Tibial artery (tissue), 4 donors: ENCODE measurements around the gene FGF14.

Source experiments
- DNase-seq, 2 donors: peaks; one replicate each; pipeline ENCODE4 v3.0.0-alpha.2; 2019
- H3K27ac ChIP-seq, 2 donors: fragments of 200-600 bp; sonication (generic) in 1 of 2; 1 replicate in 1 of 2; 2 replicates in 1 of 2; pipeline ENCODE4 v1.5.1; 2018 to 2019; ENCODE audit warnings: mild to moderate bottlenecking in 1 of 2
- H3K27me3 ChIP-seq, 2 donors: fragments of 200-600 bp; sonication (generic) in 1 of 2; one replicate each; pipeline versions ENCODE4 v1.5.1 to v1.6.0; 2016 to 2019
- H3K36me3 ChIP-seq, 3 donors: fragments of 200-600 bp; sonication (generic) in 2 of 3; one replicate each; pipeline ENCODE4 v1.5.1; 2016 to 2019; ENCODE audit warnings: mild to moderate bottlenecking in 2 of 3
- H3K4me1 ChIP-seq, 4 donors: fragments of 200-600 bp; sonication (generic) in 2 of 4; 1 replicate in 3 of 4; 2 replicates in 1 of 4; pipeline ENCODE4 v1.5.1; 2016 to 2019
- H3K4me3 ChIP-seq, 2 donors: fragments of 200-600 bp; sonication (generic) in 1 of 2; 1 replicate in 1 of 2; 2 replicates in 1 of 2; pipeline ENCODE4 v1.5.1; 2018 to 2019; ENCODE audit warnings: mild to moderate bottlenecking in 2 of 2
- H3K9me3 ChIP-seq, 3 donors: fragments of 200-600 bp; sonication (generic) in 1 of 3; one replicate each; pipeline ENCODE4 v1.5.1; 2016 to 2019
- intact Hi-C: fragments of 100-400 bp; cut with DNase I; formaldehyde crosslinking; loops from one replicate; pipeline ENCODE4 v1.15.0; 2023; ENCODE audit warnings: low total_unique reads
- TF ChIP-seq, protein P1 (sequence below), 2 experiments: fragments of 200-600 bp in 1 of 2; fragments of 450-650 bp in 1 of 2; IDR thresholded peaks; one replicate each; pipeline ENCODE4 v1.5.1; 2017 to 2019; ENCODE audit warnings: antibody characterized with exemption in 2 of 2, mild to moderate bottlenecking in 1 of 2, moderate library complexity in 1 of 2

Gene FGF14

DNA sequence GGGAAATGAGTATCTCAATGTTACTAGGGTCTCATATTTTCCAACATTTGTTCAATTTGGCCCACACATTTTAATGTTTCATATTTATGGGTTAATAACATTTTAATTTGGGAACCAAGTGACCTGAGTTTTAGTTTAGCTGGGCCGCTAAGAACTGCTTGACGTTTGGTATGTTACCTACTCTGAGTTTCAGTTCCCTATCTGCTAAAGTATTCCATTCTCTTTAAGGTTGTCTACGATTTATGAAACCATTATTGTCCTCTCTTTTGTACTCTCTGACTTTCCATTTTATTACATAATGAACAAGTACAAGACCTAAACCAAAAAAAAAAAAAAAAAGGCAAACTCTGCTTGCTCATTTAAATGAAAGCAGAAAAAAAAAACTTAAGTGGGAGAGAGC, 89.9 kb downstream of the FGF14 start:
- Histone ChIP-seq H3K27ac (peak overlapping the region in 1 of 2 donors; percentile 7), H3K36me3 (no peaks in the 10 kb centered on the region), H3K9me3 (no peaks in the 10 kb centered on the region), H3K27me3 (no peaks in the 10 kb centered on the region), H3K4me3 (no peak overlapping the region), H3K4me1 (peaks cover 0 to 15% (median 0%) of the 10 kb centered on the region in 4 donors)
- intact Hi-C loops, result no loop called here
- DNase-seq, result no peak
- TF ChIP-seq, protein P1, sequence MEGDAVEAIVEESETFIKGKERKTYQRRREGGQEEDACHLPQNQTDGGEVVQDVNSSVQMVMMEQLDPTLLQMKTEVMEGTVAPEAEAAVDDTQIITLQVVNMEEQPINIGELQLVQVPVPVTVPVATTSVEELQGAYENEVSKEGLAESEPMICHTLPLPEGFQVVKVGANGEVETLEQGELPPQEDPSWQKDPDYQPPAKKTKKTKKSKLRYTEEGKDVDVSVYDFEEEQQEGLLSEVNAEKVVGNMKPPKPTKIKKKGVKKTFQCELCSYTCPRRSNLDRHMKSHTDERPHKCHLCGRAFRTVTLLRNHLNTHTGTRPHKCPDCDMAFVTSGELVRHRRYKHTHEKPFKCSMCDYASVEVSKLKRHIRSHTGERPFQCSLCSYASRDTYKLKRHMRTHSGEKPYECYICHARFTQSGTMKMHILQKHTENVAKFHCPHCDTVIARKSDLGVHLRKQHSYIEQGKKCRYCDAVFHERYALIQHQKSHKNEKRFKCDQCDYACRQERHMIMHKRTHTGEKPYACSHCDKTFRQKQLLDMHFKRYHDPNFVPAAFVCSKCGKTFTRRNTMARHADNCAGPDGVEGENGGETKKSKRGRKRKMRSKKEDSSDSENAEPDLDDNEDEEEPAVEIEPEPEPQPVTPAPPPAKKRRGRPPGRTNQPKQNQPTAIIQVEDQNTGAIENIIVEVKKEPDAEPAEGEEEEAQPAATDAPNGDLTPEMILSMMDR (IDR thresholded peaks at IDR 0.05), result no peak

DNA sequence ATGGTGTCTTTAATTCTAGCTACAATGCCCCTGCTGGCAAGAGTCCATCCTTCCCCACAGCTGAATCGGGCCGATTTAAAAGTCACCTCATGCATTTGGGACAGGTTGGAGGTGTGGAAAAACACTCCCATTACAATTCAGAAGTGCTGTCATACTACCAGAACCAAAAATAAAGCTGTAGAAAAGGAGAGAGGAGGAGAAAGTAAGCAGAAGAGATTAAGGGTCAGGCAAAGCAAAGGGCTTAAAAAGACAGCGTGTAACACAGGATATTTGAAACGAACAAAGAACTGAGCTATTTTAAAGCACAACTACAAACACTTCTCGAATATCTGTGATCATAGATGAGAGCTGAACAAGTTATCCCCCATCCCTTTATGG, 90.4 kb downstream of the FGF14 start:
- Histone ChIP-seq H3K4me1 (peaks cover 0 to 15% (median 0%) of the 10 kb centered on the region in 4 donors), H3K4me3 (no peak overlapping the region), H3K27me3 (no peaks in the 10 kb centered on the region), H3K9me3 (no peaks in the 10 kb centered on the region), H3K36me3 (no peaks in the 10 kb centered on the region), H3K27ac (peak overlapping the region in 1 of 2 donors; percentile 7)
- intact Hi-C loops, result no loop called here
- no peak for DNase-seq
- TF ChIP-seq, protein P1 (IDR thresholded peaks at IDR 0.05), result no peak

DNA sequence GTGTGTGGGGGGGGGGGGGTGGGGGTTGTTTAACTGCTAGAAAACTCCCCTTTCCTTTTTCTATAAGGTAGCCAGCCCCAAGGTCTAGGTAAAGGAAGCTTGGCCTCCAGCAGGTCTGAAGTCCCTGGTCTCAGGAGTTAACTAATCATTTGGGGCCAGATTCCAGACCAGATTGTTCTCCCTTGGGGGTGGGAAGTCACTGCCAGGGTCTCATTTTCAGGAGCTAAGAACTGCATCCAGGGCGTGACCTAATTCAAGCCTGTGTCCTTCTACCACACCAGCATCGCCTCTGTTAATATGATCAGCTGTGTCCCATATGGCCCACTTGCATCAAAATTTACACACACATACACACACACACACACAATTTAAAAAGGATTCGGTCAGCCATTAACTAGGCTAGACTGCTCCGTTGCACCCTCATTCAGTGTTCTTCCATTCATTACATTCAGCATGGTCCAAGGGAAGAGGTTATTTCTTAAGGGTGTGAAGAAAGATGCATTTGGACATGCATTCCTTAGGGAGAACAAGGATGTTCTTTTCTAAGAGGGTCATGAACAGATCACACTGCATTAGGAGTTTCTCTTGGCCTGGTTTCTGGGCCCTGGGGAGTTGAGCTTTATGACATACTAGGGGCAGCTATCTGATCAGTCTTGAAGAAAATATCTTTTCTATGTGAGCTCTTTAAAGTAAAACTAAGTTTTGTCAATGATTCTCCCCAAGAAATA, 91.0 kb downstream of the FGF14 start:
- H3K9me3 ChIP-seq, result no peaks in the 10 kb centered on the region
- no peaks in the 10 kb centered on the region for H3K27me3 ChIP-seq
- TF ChIP-seq, protein P1 (IDR thresholded peaks at IDR 0.05), result no peak
- no peak overlapping the region for H3K27ac ChIP-seq
- peaks cover 0 to 15% (median 0%) of the 10 kb centered on the region in 4 donors for H3K4me1 ChIP-seq
- peak; percentile 69 to 79 for DNase-seq
- H3K36me3 ChIP-seq, result no peaks in the 10 kb centered on the region
- no peak overlapping the region for H3K4me3 ChIP-seq
- intact Hi-C loops, result no loop called here

DNA sequence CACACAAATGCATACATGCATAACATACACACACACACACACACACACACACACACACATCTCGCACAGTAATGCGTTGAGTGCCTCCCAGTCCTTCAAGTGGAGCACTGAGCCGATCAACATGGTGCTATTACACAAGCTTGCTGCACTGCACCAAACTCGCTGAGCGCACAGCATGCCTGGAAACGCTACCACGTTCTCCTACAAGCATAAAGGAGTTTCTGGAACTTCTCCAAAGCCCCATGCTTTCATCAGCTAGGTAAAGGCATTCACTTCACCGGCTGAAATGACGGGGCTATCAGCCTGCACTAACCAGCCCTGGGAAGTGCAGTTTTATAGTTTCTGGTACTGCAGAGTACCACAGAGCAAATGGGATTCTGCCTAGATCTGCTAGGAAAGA, 92.7 kb downstream of the FGF14 start:
- intact Hi-C loops, result no loop called here
- Histone ChIP-seq H3K4me1 (peaks cover 0 to 15% (median 0%) of the 10 kb centered on the region in 4 donors), H3K27ac (no peak overlapping the region), H3K36me3 (no peaks in the 10 kb centered on the region), H3K9me3 (no peaks in the 10 kb centered on the region), H3K4me3 (no peak overlapping the region), H3K27me3 (no peaks in the 10 kb centered on the region)
- TF ChIP-seq, protein P1 (IDR thresholded peaks at IDR 0.05), result no peak
- no peak for DNase-seq

DNA sequence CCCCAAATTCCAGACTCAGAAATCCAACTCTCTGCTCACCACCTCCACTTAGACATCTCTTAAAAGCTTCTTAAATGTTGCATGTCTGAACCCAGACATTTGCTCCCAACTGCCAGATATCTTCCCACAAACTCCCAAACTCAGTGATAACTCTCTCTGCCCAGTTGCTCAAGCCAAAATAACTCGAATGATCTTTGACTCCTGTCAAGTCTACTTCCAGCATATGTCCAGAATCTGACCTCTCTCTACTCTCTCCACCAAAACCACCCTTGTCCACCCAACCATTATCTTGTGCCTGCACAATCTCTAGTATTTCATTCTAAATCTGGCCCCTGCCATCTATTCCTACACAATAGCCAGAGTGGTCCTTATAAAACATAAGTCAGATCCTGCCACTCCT, 99.3 kb downstream of the FGF14 start:
- TF ChIP-seq, protein P1 (IDR thresholded peaks at IDR 0.05), result no peak
- no peak for DNase-seq
- intact Hi-C loops, result no loop called here
- Histone ChIP-seq H3K9me3 (no peaks in the 10 kb centered on the region), H3K27me3 (no peaks in the 10 kb centered on the region), H3K4me3 (no peak overlapping the region), H3K36me3 (no peaks in the 10 kb centered on the region), H3K27ac (no peak overlapping the region), H3K4me1 (no peaks in the 10 kb centered on the region)
